ENCODE measurements around the gene ALOXE3. TPM values are rescaled to one million over a fixed set of nuclear protein-coding genes. Genes with fewer than 3 reads are reported as not detected.
A peak's percentile ranks its signal among the peaks of the same experiment; 100 is the strongest.

Gene ALOXE3
- total and polyA plus RNA-seq, 5 donors from 2014 or later: 0.15 to 0.51 (median 0.30) TPM; not detected in 1

GRCh38 chr17:8153031-8153451 is 34.7 kb upstream of the ALOXE3 start:
- peaks cover 11% of the 10 kb centered on the region for H3K36me3 Mint-ChIP-seq
- H3K4me1 Mint-ChIP-seq: peaks cover 8 to 43% (median 33%) of the 10 kb centered on the region in 4 donors
- H3K27me3 ChIP-seq (ENCODE audit: control insufficient read depth, insufficient read depth, low read length): no peaks in the 10 kb centered on the region
- peak overlapping the region; percentile 68 for H3K4me3 ChIP-seq (ENCODE audit: low read depth, low read length)
- DNase-seq: no peak
- peaks cover 27% of the 10 kb centered on the region for H3K36me3 ChIP-seq (ENCODE audit: control insufficient read depth, insufficient read depth, low read length)
- H3K27ac Mint-ChIP-seq: peak overlapping the region in 1 of 3 donors; percentile 97
- peaks cover 18% of the 10 kb centered on the region for H3K27me3 Mint-ChIP-seq
- peak overlapping the region; percentile 100 for H3K27ac ChIP-seq (ENCODE audit: insufficient read depth, low read length, poor library complexity, severe bottlenecking)
- no peak for ATAC-seq (ENCODE audit: low read depth in 2 of 2)
- H3K9me3 ChIP-seq (ENCODE audit: control insufficient read depth in 2 of 2, low read length in 2 of 2): no peaks in the 10 kb centered on the region
- peaks cover 68% of the 10 kb centered on the region for H3K4me1 ChIP-seq (ENCODE audit: control insufficient read depth, insufficient read depth, low read length, poor library complexity, severe bottlenecking)
- peaks cover 0 to 3% (median 0%) of the 10 kb centered on the region in 7 donors for H3K9me3 Mint-ChIP-seq
- peak overlapping the region in 3 of 4 donors; percentile 92 to 97 (median 95) for H3K4me3 Mint-ChIP-seq

- Mint-ChIP-seq H3K36me3 (peaks cover 14% of the 10 kb centered on the region), H3K4me3 (peak within 1 kb of the TSS in 3 of 4 donors; percentile 92 to 97 (median 95)), H3K27me3 (peaks cover 18% of the 10 kb centered on the region), H3K4me1 (peaks cover 8 to 44% (median 33%) of the 10 kb centered on the region in 4 donors), H3K27ac (peak within 1 kb of the TSS in 1 of 3 donors; percentile 97), H3K9me3 (peaks cover 0 to 3% (median 0%) of the 10 kb centered on the region in 7 donors)
- Histone ChIP-seq H3K27me3 (ENCODE audit: control insufficient read depth, insufficient read depth, low read length) (no peaks in the 10 kb centered on the region), H3K4me1 (ENCODE audit: control insufficient read depth, insufficient read depth, low read length, poor library complexity, severe bottlenecking) (peaks cover 68% of the 10 kb centered on the region), H3K4me3 (ENCODE audit: low read depth, low read length) (peak within 1 kb of the TSS; percentile 83), H3K27ac (ENCODE audit: insufficient read depth, low read length, poor library complexity, severe bottlenecking) (peak within 1 kb of the TSS; percentile 100), H3K36me3 (ENCODE audit: control insufficient read depth, insufficient read depth, low read length) (peaks cover 34% of the 10 kb centered on the region), H3K9me3 (ENCODE audit: control insufficient read depth in 2 of 2, low read length in 2 of 2) (no peaks in the 10 kb centered on the region)
- ATAC-seq (ENCODE audit: low read depth in 2 of 2): peak; percentile 1 to 3
- DNase-seq: peak; percentile 72 to 91 (median 81)
These were observed 33.9 kb upstream of the ALOXE3 start, which contains the start of gene PER1 for GRCh38 chr17:8152112-8152775. PER1 (minus strand) TSS chr17:8152404; CDS start chr17:8150706, 1,698 bp downstream.

- H3K27ac ChIP-seq (ENCODE audit: insufficient read depth, low read length, poor library complexity, severe bottlenecking): peak overlapping the region; percentile 100
- ATAC-seq (ENCODE audit: low read depth in 2 of 2) (no peak), DNase-seq (no peak)
- peak overlapping the region; percentile 83 for H3K4me3 ChIP-seq (ENCODE audit: low read depth, low read length)
- peaks cover 18% of the 10 kb centered on the region for H3K36me3 Mint-ChIP-seq
- H3K4me1 Mint-ChIP-seq: peaks cover 8 to 44% (median 33%) of the 10 kb centered on the region in 4 donors
- peaks cover 18% of the 10 kb centered on the region for H3K27me3 Mint-ChIP-seq
- no peaks in the 10 kb centered on the region for H3K27me3 ChIP-seq (ENCODE audit: control insufficient read depth, insufficient read depth, low read length)
- H3K9me3 ChIP-seq (ENCODE audit: control insufficient read depth in 2 of 2, low read length in 2 of 2): no peaks in the 10 kb centered on the region
- peaks cover 39% of the 10 kb centered on the region for H3K36me3 ChIP-seq (ENCODE audit: control insufficient read depth, insufficient read depth, low read length)
- H3K27ac Mint-ChIP-seq: peak overlapping the region in 1 of 3 donors; percentile 97
- H3K9me3 Mint-ChIP-seq: peaks cover 0 to 3% (median 0%) of the 10 kb centered on the region in 7 donors
- peak overlapping the region in 3 of 4 donors; percentile 92 to 97 (median 95) for H3K4me3 Mint-ChIP-seq
- peaks cover 62% of the 10 kb centered on the region for H3K4me1 ChIP-seq (ENCODE audit: control insufficient read depth, insufficient read depth, low read length, poor library complexity, severe bottlenecking)
These were observed 33.4 kb upstream of the ALOXE3 start for GRCh38 chr17:8151641-8152111.

- peaks cover 23% of the 10 kb centered on the region for H3K36me3 Mint-ChIP-seq
- ATAC-seq (ENCODE audit: low read depth in 2 of 2) (peak; percentile 67 to 72), DNase-seq (peak; percentile 89 to 93 (median 91))
- peaks cover 0 to 3% (median 0%) of the 10 kb centered on the region in 7 donors for H3K9me3 Mint-ChIP-seq
- H3K27me3 Mint-ChIP-seq: peaks cover 18% of the 10 kb centered on the region
- peaks cover 62% of the 10 kb centered on the region for H3K4me1 ChIP-seq (ENCODE audit: control insufficient read depth, insufficient read depth, low read length, poor library complexity, severe bottlenecking)
- peak overlapping the region; percentile 100 for H3K27ac ChIP-seq (ENCODE audit: insufficient read depth, low read length, poor library complexity, severe bottlenecking)
- peak overlapping the region in 1 of 3 donors; percentile 97 for H3K27ac Mint-ChIP-seq
- peaks cover 44% of the 10 kb centered on the region for H3K36me3 ChIP-seq (ENCODE audit: control insufficient read depth, insufficient read depth, low read length)
- H3K4me1 Mint-ChIP-seq: peaks cover 8 to 44% (median 33%) of the 10 kb centered on the region in 4 donors
- H3K4me3 ChIP-seq (ENCODE audit: low read depth, low read length): peak overlapping the region; percentile 83
- no peaks in the 10 kb centered on the region for H3K9me3 ChIP-seq (ENCODE audit: control insufficient read depth in 2 of 2, low read length in 2 of 2)
- peak overlapping the region in 3 of 4 donors; percentile 92 to 97 (median 95) for H3K4me3 Mint-ChIP-seq
- no peaks in the 10 kb centered on the region for H3K27me3 ChIP-seq (ENCODE audit: control insufficient read depth, insufficient read depth, low read length)
These were observed 32.9 kb upstream of the ALOXE3 start for GRCh38 chr17:8151120-8151640.

GRCh38 chr17:8150194-8151119 is 32.1 kb upstream of the ALOXE3 start:
- peaks cover 56% of the 10 kb centered on the region for H3K4me1 ChIP-seq (ENCODE audit: control insufficient read depth, insufficient read depth, low read length, poor library complexity, severe bottlenecking)
- Mint-ChIP-seq H3K4me1 (peaks cover 8 to 44% (median 32%) of the 10 kb centered on the region in 4 donors), H3K27me3 (peaks cover 18% of the 10 kb centered on the region), H3K9me3 (peaks cover 0 to 3% (median 0%) of the 10 kb centered on the region in 7 donors), H3K27ac (no peak overlapping the region), H3K4me3 (peak overlapping the region in 3 of 4 donors; percentile 92 to 97 (median 95)), H3K36me3 (peaks cover 24% of the 10 kb centered on the region)
- no peak for ATAC-seq (ENCODE audit: low read depth in 2 of 2)
- H3K27me3 ChIP-seq (ENCODE audit: control insufficient read depth, insufficient read depth, low read length): no peaks in the 10 kb centered on the region
- no peaks in the 10 kb centered on the region for H3K9me3 ChIP-seq (ENCODE audit: control insufficient read depth in 2 of 2, low read length in 2 of 2)
- no peak for DNase-seq
- H3K4me3 ChIP-seq (ENCODE audit: low read depth, low read length): peak overlapping the region; percentile 83
- peak overlapping the region; percentile 100 for H3K27ac ChIP-seq (ENCODE audit: insufficient read depth, low read length, poor library complexity, severe bottlenecking)
- H3K36me3 ChIP-seq (ENCODE audit: control insufficient read depth, insufficient read depth, low read length): peaks cover 51% of the 10 kb centered on the region

GRCh38 chr17:8149419-8150193 is 31.3 kb upstream of the ALOXE3 start:
- DNase-seq (no peak), ATAC-seq (ENCODE audit: low read depth in 2 of 2) (no peak)
- Mint-ChIP-seq H3K9me3 (peaks cover 0 to 3% (median 0%) of the 10 kb centered on the region in 7 donors), H3K4me1 (peaks cover 4 to 44% (median 24%) of the 10 kb centered on the region in 4 donors), H3K27ac (peak overlapping the region in 2 of 3 donors; percentile 25 to 41), H3K27me3 (peaks cover 18% of the 10 kb centered on the region), H3K36me3 (peaks cover 24% of the 10 kb centered on the region), H3K4me3 (peak overlapping the region in 2 of 4 donors; percentile 64 to 80)
- Histone ChIP-seq H3K4me1 (ENCODE audit: control insufficient read depth, insufficient read depth, low read length, poor library complexity, severe bottlenecking) (peaks cover 48% of the 10 kb centered on the region), H3K4me3 (ENCODE audit: low read depth, low read length) (no peak overlapping the region), H3K9me3 (ENCODE audit: control insufficient read depth in 2 of 2, low read length in 2 of 2) (no peaks in the 10 kb centered on the region), H3K27me3 (ENCODE audit: control insufficient read depth, insufficient read depth, low read length) (no peaks in the 10 kb centered on the region), H3K27ac (ENCODE audit: insufficient read depth, low read length, poor library complexity, severe bottlenecking) (no peak overlapping the region), H3K36me3 (ENCODE audit: control insufficient read depth, insufficient read depth, low read length) (peaks cover 58% of the 10 kb centered on the region)

All from CD4-positive, CD25-positive, alpha-beta regulatory T cell (primary cell).